Right atrium auricular region (tissue), 2 donors: ENCODE results near the gene KLK6. TPM values are rescaled to one million over a fixed set of nuclear protein-coding genes. Genes with fewer than 3 reads are reported as not detected.

ENCODE experiments used
- DNase-seq: peaks from one replicate; pipeline ENCODE4 v3.0.0-alpha.2; 2019; ENCODE audit warnings: low spot score
- H3K27ac ChIP-seq, 2 donors: fragments of 200-600 bp; sonication (generic); 1 replicate in 1 of 2; 2 replicates in 1 of 2; pipeline ENCODE4 v1.5.1; 2016 to 2019
- H3K27me3 ChIP-seq, 2 donors: fragments of 200-600 bp; sonication (generic); one replicate each; pipeline versions ENCODE4 v1.5.1 to v1.6.0; 2017 to 2019
- H3K36me3 ChIP-seq: fragments of 200-600 bp; sonication (generic); one replicate; pipeline ENCODE4 v1.5.1; 2016
- H3K4me1 ChIP-seq, 2 donors: fragments of 200-600 bp; sonication (generic); one replicate each; pipeline versions ENCODE4 v1.5.1 to v1.6.0; 2017 to 2019
- H3K4me3 ChIP-seq, 2 donors: fragments of 200-600 bp; sonication (generic); 1 replicate in 1 of 2; 2 replicates in 1 of 2; pipeline ENCODE4 v1.5.1; 2017 to 2019; ENCODE audit warnings: mild to moderate bottlenecking in 1 of 2, moderate library complexity in 1 of 2
- H3K9me3 ChIP-seq, 2 donors: fragments of 200-600 bp; sonication (generic); one replicate each; pipeline ENCODE4 v1.5.1; 2019
- total RNA-seq, 2 donors: library from RNA; depleted of rRNA; stranded (reverse); fragments of >200 nt; gene quantifications; one replicate each; pipeline ENCODE4 v1.1.0, GENCODE V29; 2016
- TF ChIP-seq, protein P1 (sequence below), 2 donors: fragments of 200-600 bp; sonication (generic); IDR thresholded peaks; one replicate each; pipeline ENCODE4 v1.5.1; 2019; ENCODE audit warnings: antibody characterized with exemption in 2 of 2

KLK6 gene
- total RNA-seq, 2 donors from 2014 or later = not detected

DNA sequence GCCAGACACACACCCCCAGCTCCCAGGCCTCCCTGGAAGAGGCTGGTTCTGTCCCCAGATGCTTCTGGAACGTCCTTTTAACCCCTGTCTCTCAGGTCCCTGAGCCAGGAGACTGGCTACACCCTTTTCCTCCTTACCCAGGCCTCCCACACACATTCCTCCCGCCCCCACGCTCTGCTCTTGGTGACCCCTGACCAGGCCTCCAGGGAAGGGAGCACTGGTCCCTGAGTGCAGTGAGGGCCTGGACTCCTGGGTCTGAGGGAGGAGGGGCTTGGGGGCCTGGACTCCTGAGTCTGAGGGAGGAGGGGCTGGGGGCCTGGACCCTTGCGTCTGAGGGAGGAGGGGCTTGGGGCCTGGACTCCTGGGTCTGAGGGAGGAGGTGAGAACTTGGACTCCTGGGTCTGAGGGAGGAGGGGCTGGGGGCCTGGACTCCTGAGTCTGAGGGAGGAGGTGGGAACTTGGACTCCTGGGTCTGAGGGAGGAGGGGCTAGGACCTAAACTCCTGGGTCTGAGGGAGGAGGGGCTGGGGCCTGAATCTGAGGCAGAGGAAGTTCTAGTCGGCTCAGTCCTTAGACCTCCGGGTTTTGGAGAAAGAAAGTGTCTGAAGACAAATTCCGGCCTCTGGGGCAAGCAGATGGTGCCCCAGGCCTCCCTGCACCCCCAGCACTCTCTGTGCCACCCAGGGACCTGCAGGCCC is 527 bp downstream of the KLK6 start:
- H3K27me3 ChIP-seq = no peaks in the 10 kb centered on the region
- H3K27ac ChIP-seq = no peak overlapping the region
- no peaks in the 10 kb centered on the region for H3K4me1 ChIP-seq
- no peaks in the 10 kb centered on the region for H3K36me3 ChIP-seq
- no peaks in the 10 kb centered on the region for H3K9me3 ChIP-seq
- H3K4me3 ChIP-seq = no peak overlapping the region
- no peak for DNase-seq
- TF ChIP-seq, protein P1, sequence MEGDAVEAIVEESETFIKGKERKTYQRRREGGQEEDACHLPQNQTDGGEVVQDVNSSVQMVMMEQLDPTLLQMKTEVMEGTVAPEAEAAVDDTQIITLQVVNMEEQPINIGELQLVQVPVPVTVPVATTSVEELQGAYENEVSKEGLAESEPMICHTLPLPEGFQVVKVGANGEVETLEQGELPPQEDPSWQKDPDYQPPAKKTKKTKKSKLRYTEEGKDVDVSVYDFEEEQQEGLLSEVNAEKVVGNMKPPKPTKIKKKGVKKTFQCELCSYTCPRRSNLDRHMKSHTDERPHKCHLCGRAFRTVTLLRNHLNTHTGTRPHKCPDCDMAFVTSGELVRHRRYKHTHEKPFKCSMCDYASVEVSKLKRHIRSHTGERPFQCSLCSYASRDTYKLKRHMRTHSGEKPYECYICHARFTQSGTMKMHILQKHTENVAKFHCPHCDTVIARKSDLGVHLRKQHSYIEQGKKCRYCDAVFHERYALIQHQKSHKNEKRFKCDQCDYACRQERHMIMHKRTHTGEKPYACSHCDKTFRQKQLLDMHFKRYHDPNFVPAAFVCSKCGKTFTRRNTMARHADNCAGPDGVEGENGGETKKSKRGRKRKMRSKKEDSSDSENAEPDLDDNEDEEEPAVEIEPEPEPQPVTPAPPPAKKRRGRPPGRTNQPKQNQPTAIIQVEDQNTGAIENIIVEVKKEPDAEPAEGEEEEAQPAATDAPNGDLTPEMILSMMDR (IDR thresholded peaks at IDR 0.05) = no peak

DNA sequence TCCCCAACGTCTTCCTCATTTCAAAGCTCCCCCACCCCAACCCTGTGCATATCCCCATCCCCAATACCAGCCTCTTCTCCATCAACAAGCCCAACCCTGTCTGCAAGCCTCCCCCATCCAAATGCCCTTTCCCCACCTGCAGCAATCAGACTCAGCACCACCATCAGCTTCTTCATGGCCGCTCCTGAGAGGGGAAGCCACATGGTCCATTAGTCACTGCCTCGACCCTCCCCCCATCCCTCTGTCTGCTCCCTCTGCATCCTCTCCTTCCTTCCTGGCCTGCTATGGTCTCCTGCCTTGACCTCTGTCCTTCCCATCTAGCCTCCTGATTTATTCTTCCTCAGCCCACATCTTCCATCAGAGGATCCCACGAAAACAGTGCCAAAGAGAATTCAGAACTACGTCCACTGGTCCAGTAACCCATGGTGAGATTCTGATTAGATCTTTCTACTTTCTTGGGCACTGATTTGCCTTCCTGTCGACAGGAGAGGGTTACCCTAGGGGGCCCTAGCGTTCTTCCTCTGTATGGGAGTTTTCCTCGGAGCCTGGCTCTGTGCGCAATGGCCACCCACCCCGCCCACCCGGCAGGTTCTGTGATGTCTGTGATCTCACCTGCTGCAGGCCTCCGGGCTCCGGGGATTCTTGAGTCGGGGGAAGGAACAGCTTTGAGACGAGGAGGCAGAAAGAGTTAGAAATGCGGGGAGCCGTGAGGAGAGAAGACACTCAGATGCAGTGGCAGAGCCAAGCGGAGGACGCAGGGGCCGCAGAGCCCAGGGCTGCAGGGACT is 1.3 kb downstream of the KLK6 start:
- H3K36me3 ChIP-seq = no peaks in the 10 kb centered on the region
- H3K27me3 ChIP-seq = no peaks in the 10 kb centered on the region
- TF ChIP-seq, protein P1 (IDR thresholded peaks at IDR 0.05) = no peak

GRCh38 chr19:50964266-50964665 is 5.1 kb downstream of the KLK6 start:
- Histone ChIP-seq H3K9me3 (no peaks in the 10 kb centered on the region), H3K27ac (no peak overlapping the region), H3K27me3 (no peaks in the 10 kb centered on the region), H3K36me3 (no peaks in the 10 kb centered on the region), H3K4me1 (no peaks in the 10 kb centered on the region), H3K4me3 (no peak overlapping the region)
- no peak for DNase-seq
- TF ChIP-seq, protein P1 (IDR thresholded peaks at IDR 0.05) = no peak

More for the DNA sequence above, 1.3 kb downstream of the KLK6 start:
- Histone ChIP-seq H3K9me3 (no peaks in the 10 kb centered on the region), H3K27ac (no peak overlapping the region), H3K4me1 (no peaks in the 10 kb centered on the region), H3K4me3 (no peak overlapping the region)
- DNase-seq = no peak

DNA sequence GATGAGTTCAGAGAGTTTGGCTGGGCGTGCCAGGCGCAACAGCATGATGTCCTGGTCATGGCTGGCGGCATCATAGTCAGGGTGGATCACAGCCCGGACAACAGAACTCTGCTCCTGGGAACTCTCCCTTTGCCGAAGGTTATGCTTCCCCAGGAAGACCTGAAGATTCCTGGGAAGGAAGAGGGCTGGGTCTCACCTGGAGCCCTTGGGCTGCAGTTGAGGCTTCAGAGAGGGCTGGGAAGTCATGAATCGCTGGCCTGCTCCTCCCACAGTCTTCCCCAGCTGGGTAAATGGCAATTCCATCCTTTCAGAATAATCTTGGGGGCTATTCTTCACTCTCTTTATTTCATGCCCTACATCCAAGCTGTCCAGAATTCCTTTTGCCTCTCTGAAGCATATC is 6.0 kb downstream of the KLK6 start:
- H3K4me3 ChIP-seq = no peak overlapping the region
- H3K27ac ChIP-seq = no peak overlapping the region
- H3K4me1 ChIP-seq = no peaks in the 10 kb centered on the region
- TF ChIP-seq, protein P1 (IDR thresholded peaks at IDR 0.05) = no peak
- no peaks in the 10 kb centered on the region for H3K9me3 ChIP-seq
- DNase-seq = no peak
- no peaks in the 10 kb centered on the region for H3K27me3 ChIP-seq
- H3K36me3 ChIP-seq = no peaks in the 10 kb centered on the region

- Histone ChIP-seq H3K27ac (no peak overlapping the region), H3K9me3 (no peaks in the 10 kb centered on the region), H3K4me3 (no peak overlapping the region), H3K27me3 (no peaks in the 10 kb centered on the region), H3K4me1 (no peaks in the 10 kb centered on the region), H3K36me3 (no peaks in the 10 kb centered on the region)
- TF ChIP-seq, protein P1 (IDR thresholded peaks at IDR 0.05) = no peak
- no peak for DNase-seq
Measured at GRCh38 chr19:50962245-50962644, 7.1 kb downstream of the KLK6 start.
